GM19463 (cell line): ENCODE measurements around the gene CD86.

Experiments used
- ATAC-seq: cut with Tn5 transposase; IDR thresholded peaks from one replicate; pipeline ENCODE4 v1.9.1; 2021; ENCODE audit warnings: mild to moderate bottlenecking, moderate library complexity; ENCODE audit not compliant: unreplicated experiment

Gene CD86

GRCh38 chr3:122091602-122092295, 36.6 kb downstream of the CD86 start:
- peak; percentile 48 for ATAC-seq

GRCh38 chr3:122092460-122093165, 37.5 kb downstream of the CD86 start:
- ATAC-seq = peak; percentile 32

- peak; percentile 45 for ATAC-seq
Observed at GRCh38 chr3:122094125-122094524, 39.0 kb downstream of the CD86 start.

- ATAC-seq = no peak
Observed at GRCh38 chr3:122094693-122095092, 39.5 kb downstream of the CD86 start.

- ATAC-seq = no peak
Observed at GRCh38 chr3:122097141-122097540, 42.0 kb downstream of the CD86 start.

GRCh38 chr3:122098611-122099010, 43.4 kb downstream of the CD86 start:
- ATAC-seq = no peak

GRCh38 chr3:122099255-122099654, 44.1 kb downstream of the CD86 start:
- no peak for ATAC-seq

- ATAC-seq = no peak
Observed at GRCh38 chr3:122100083-122100482, 44.9 kb downstream of the CD86 start.

GRCh38 chr3:122100591-122101463, 45.7 kb downstream of the CD86 start:
- peak; percentile 16 for ATAC-seq

GRCh38 chr3:122101646-122102045, 46.5 kb downstream of the CD86 start:
- ATAC-seq = no peak

- ATAC-seq = peak; percentile 49
Observed at GRCh38 chr3:122102191-122102935, 47.2 kb downstream of the CD86 start.

GRCh38 chr3:122103821-122104514, 48.8 kb downstream of the CD86 start:
- no peak for ATAC-seq

- peak; percentile 31 for ATAC-seq
Observed at GRCh38 chr3:122104515-122105194, 49.5 kb downstream of the CD86 start.

- ATAC-seq = no peak
Observed at GRCh38 chr3:122105626-122106025, 50.5 kb downstream of the CD86 start.

- ATAC-seq = no peak
Observed at GRCh38 chr3:122107171-122107570, 52.0 kb downstream of the CD86 start.

- ATAC-seq = no peak
Observed at GRCh38 chr3:122111974-122112373, 56.8 kb downstream of the CD86 start.

- no peak for ATAC-seq
Observed at GRCh38 chr3:122112754-122113153, 57.6 kb downstream of the CD86 start.

- ATAC-seq = no peak
Observed at GRCh38 chr3:122123850-122124249, 68.7 kb downstream of the CD86 start.

- ATAC-seq = no peak
Observed at GRCh38 chr3:122132949-122133540, 77.9 kb downstream of the CD86 start.
